HEK293 (cell line): ENCODE results near the gene ZSCAN9.

Experiments
- HIC1 ChIP-seq: fragments of 450-650 bp; formaldehyde crosslinking; IDR thresholded peaks from 2 replicates; pipeline ENCODE4 v1.5.1; 2016; ENCODE audit warnings: missing biosample characterization, missing genetic modification characterization
- HOXC10 ChIP-seq: sonication (generic); formaldehyde crosslinking; IDR thresholded peaks from 2 replicates; pipeline ENCODE4 v1.8.1; 2023; ENCODE audit warnings: mild to moderate bottlenecking, missing genetic modification reagents
- KLF10 ChIP-seq: fragments of 450-650 bp; IDR thresholded peaks from 2 replicates; pipeline ENCODE4 v1.5.1; 2018; ENCODE audit warnings: missing biosample characterization, mild to moderate bottlenecking, missing genetic modification characterization
- KLF16 ChIP-seq: fragments of 450-650 bp; formaldehyde crosslinking; IDR thresholded peaks from 2 replicates; pipeline ENCODE4 v1.5.1; 2017; ENCODE audit warnings: missing biosample characterization, missing genetic modification characterization
- MZF1 ChIP-seq: fragments of 450-650 bp; formaldehyde crosslinking; IDR thresholded peaks from 2 replicates; pipeline ENCODE4 v1.5.1; 2017; ENCODE audit warnings: missing biosample characterization, missing genetic modification characterization, borderline replicate concordance
- SP7 ChIP-seq: fragments of 450-650 bp; formaldehyde crosslinking; IDR thresholded peaks from 2 replicates; pipeline ENCODE4 v1.5.1; 2016; ENCODE audit warnings: missing biosample characterization, missing genetic modification characterization
- TRIM28 ChIP-seq: IDR thresholded peaks from 2 replicates; pipeline ENCODE4 v1.6.1; 2011; ENCODE audit warnings: low read length, control low read depth, borderline replicate concordance
- ZBTB10 ChIP-seq: fragments of 450-650 bp; formaldehyde crosslinking; IDR thresholded peaks from 2 replicates; pipeline ENCODE4 v1.5.1; 2016; ENCODE audit warnings: missing biosample characterization, missing genetic modification characterization
- ZEB2 ChIP-seq: fragments of 450-650 bp; formaldehyde crosslinking; IDR thresholded peaks from 2 replicates; pipeline ENCODE4 v1.5.1; 2016; ENCODE audit warnings: missing biosample characterization, missing genetic modification characterization
- ZFP69B ChIP-seq: fragments of 450-650 bp; formaldehyde crosslinking; IDR thresholded peaks from 2 replicates; pipeline ENCODE4 v1.5.1; 2016; ENCODE audit warnings: missing biosample characterization, missing genetic modification characterization
- ZNF133 ChIP-seq: fragments of 450-650 bp; formaldehyde crosslinking; IDR thresholded peaks from 2 replicates; pipeline ENCODE4 v1.5.1; 2016; ENCODE audit warnings: missing biosample characterization, missing genetic modification characterization
- ZNF24 ChIP-seq: fragments of 450-650 bp; formaldehyde crosslinking; IDR thresholded peaks from 2 replicates; pipeline ENCODE4 v1.5.1; 2016; ENCODE audit warnings: missing biosample characterization, missing genetic modification characterization
- ZNF473 ChIP-seq: fragments of 450-650 bp; formaldehyde crosslinking; IDR thresholded peaks from 2 replicates; pipeline ENCODE4 v1.5.1; 2017; ENCODE audit warnings: missing biosample characterization, missing genetic modification characterization
- ZNF530 ChIP-seq: fragments of 450-650 bp; formaldehyde crosslinking; IDR thresholded peaks from 2 replicates; pipeline ENCODE4 v1.5.1; 2016; ENCODE audit warnings: low read depth, missing biosample characterization, missing genetic modification characterization
- ZNF549 ChIP-seq: fragments of 450-650 bp; IDR thresholded peaks from 2 replicates; pipeline ENCODE4 v1.5.1; 2018; ENCODE audit warnings: missing biosample characterization, missing genetic modification characterization, mild to moderate bottlenecking, inconsistent platforms, moderate library complexity
- ZNF585B ChIP-seq: fragments of 450-650 bp; formaldehyde crosslinking; IDR thresholded peaks from 2 replicates; pipeline ENCODE4 v1.5.1; 2016; ENCODE audit warnings: missing biosample characterization, missing genetic modification characterization
- ZNF596 ChIP-seq: fragments of 450-650 bp; IDR thresholded peaks from 2 replicates; pipeline ENCODE4 v1.5.0; 2018; ENCODE audit warnings: missing biosample characterization, mild to moderate bottlenecking, missing genetic modification characterization, moderate library complexity
- ZNF626 ChIP-seq: fragments of 450-650 bp; sonication (Bioruptor Pico); formaldehyde crosslinking; IDR thresholded peaks from 2 replicates; pipeline ENCODE4 v1.5.1; 2018; ENCODE audit warnings: missing biosample characterization, missing genetic modification characterization, inconsistent platforms
- ZNF664 ChIP-seq: fragments of 450-650 bp; formaldehyde crosslinking; IDR thresholded peaks from 2 replicates; pipeline ENCODE4 v1.5.1; 2016; ENCODE audit warnings: missing biosample characterization, missing genetic modification characterization
- ZNF76 ChIP-seq: fragments of 450-650 bp; formaldehyde crosslinking; IDR thresholded peaks from 2 replicates; pipeline ENCODE4; 2016; ENCODE audit warnings: low read depth, missing biosample characterization, missing genetic modification characterization, borderline replicate concordance
- ZNF768 ChIP-seq: fragments of 450-650 bp; formaldehyde crosslinking; IDR thresholded peaks from 2 replicates; pipeline ENCODE4 v1.5.1; 2018; ENCODE audit warnings: missing biosample characterization, mild to moderate bottlenecking, missing genetic modification characterization
- ZNF791 ChIP-seq: fragments of 450-650 bp; formaldehyde crosslinking; IDR thresholded peaks from 2 replicates; pipeline ENCODE4 v1.5.1; 2016; ENCODE audit warnings: missing biosample characterization, missing genetic modification characterization
- ZNF837 ChIP-seq: fragments of 450-650 bp; formaldehyde crosslinking; IDR thresholded peaks from 2 replicates; pipeline ENCODE4 v1.5.1; 2016; ENCODE audit warnings: missing biosample characterization, missing genetic modification characterization
- TF ChIP-seq, protein P1 (sequence below): fragments of 450-650 bp; formaldehyde crosslinking; IDR thresholded peaks from 2 replicates; pipeline ENCODE4 v1.5.1; 2017; ENCODE audit warnings: missing biosample characterization, missing genetic modification characterization
- TF ChIP-seq, protein P2 (sequence below): fragments of 450-650 bp; formaldehyde crosslinking; IDR thresholded peaks from 2 replicates; pipeline ENCODE4 v1.5.1; 2016; ENCODE audit warnings: missing biosample characterization, missing genetic modification characterization
- TF ChIP-seq, protein P3 (sequence below): fragments of 450-650 bp; formaldehyde crosslinking; IDR thresholded peaks from 2 replicates; pipeline ENCODE4 v1.5.1; 2016; ENCODE audit warnings: missing biosample characterization, missing genetic modification characterization

Gene ZSCAN9

DNA sequence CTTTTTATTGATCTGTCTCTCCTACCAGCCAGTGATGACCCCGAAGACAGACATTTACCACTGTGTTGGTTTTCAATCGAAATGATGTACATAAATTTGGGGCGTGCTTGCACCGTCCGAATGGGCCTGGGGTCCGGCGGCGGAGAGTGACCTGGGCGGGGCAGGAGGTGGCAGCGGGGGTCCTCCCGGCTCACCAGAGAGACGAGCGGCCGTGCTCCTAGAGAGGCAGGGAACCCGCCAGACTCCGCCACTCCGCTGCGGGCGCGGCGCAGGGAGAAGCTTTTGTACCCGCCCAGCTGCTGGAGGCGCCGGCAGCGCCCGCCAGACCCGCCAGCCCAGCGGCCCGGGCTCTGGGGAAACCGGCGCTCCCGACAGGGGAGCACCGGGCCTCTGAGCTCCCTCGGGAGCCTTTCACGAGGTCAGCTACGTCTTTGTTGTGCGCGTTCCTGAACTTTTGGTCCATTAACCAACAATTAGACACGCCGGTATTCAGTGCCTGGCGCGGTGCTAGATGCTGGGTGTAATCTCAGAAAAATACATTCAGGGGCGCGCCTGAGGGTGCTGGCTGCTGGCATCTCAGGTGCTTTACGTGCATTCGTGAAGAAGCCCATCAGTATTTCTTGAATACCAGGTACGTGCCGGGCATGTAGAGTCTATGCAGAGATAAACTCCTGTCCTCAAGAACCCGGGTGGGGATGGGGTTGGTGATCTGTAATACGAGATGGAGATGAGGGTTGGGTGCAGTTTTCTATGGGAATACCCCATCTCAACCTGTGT lies 56.4 kb downstream of the ZSCAN9 start, which contains the start of gene PGBD1 (continued):
- TF ChIP-seq ZBTB10 (tag by site-specific recombination) (peak; percentile 29; the same call in 1 of the 2 replicates), MZF1 (no peak), KLF16 (no peak), ZNF837 (tag by site-specific recombination) (no peak), ZNF76 (0 out of 2 replicates have a peak, but pooled peaks have one; percentile 36), ZNF530 (tag by site-specific recombination) (no peak), ZNF549 (tag by site-specific recombination) (no peak), ZNF768 (tag by site-specific recombination) (no peak), KLF10 (peak; percentile 31; the same call in 1 of the 2 replicates), ZNF626 (tag by site-specific recombination) (no peak), ZNF473 (no peak), ZNF133 (no peak), ZNF585B (tag by site-specific recombination) (no peak), ZNF24 (tag by site-specific recombination) (0 out of 2 replicates have a peak, but pooled peaks have one; percentile 40), ZFP69B (tag by site-specific recombination) (no peak), ZNF596 (tag by site-specific recombination) (no peak), SP7 (tag by site-specific recombination) (peak; percentile 48; the same call in 1 of the 2 replicates), ZEB2 (tag by site-specific recombination) (no peak), HOXC10 (CRISPR knock-in tag) (no peak), ZNF791 (no peak), HIC1 (tag by site-specific recombination) (0 out of 2 replicates have a peak, but pooled peaks have one; percentile 48), TRIM28 (no peak), ZNF664 (tag by site-specific recombination) (no peak)
- TF ChIP-seq, protein P1, sequence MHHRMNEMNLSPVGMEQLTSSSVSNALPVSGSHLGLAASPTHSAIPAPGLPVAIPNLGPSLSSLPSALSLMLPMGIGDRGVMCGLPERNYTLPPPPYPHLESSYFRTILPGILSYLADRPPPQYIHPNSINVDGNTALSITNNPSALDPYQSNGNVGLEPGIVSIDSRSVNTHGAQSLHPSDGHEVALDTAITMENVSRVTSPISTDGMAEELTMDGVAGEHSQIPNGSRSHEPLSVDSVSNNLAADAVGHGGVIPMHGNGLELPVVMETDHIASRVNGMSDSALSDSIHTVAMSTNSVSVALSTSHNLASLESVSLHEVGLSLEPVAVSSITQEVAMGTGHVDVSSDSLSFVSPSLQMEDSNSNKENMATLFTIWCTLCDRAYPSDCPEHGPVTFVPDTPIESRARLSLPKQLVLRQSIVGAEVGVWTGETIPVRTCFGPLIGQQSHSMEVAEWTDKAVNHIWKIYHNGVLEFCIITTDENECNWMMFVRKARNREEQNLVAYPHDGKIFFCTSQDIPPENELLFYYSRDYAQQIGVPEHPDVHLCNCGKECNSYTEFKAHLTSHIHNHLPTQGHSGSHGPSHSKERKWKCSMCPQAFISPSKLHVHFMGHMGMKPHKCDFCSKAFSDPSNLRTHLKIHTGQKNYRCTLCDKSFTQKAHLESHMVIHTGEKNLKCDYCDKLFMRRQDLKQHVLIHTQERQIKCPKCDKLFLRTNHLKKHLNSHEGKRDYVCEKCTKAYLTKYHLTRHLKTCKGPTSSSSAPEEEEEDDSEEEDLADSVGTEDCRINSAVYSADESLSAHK = no peak
- TF ChIP-seq, protein P2, sequence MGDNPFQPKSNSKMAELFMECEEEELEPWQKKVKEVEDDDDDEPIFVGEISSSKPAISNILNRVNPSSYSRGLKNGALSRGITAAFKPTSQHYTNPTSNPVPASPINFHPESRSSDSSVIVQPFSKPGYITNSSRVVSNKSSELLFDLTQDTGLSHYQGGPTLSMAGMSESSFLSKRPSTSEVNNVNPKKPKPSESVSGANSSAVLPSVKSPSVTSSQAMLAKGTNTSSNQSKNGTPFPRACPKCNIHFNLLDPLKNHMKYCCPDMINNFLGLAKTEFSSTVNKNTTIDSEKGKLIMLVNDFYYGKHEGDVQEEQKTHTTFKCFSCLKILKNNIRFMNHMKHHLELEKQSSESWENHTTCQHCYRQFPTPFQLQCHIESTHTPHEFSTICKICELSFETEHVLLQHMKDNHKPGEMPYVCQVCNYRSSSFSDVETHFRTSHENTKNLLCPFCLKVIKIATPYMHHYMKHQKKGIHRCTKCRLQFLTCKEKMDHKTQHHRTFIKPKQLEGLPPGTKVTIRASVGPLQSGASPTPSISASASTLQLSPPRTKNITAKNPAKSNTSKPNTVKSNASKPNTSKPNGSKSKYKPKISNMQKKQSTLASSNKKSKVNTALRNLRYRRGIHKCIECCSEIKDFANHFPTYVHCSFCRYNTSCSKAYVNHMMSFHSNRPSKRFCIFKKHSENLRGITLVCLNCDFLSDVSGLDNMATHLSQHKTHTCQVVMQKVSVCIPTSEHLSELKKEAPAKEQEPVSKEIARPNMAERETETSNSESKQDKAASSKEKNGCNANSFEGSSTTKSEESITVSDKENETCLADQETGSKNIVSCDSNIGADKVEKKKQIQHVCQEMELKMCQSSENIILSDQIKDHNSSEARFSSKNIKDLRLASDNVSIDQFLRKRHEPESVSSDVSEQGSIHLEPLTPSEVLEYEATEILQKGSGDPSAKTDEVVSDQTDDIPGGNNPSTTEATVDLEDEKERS (tag by site-specific recombination) = no peak
- TF ChIP-seq, protein P3, sequence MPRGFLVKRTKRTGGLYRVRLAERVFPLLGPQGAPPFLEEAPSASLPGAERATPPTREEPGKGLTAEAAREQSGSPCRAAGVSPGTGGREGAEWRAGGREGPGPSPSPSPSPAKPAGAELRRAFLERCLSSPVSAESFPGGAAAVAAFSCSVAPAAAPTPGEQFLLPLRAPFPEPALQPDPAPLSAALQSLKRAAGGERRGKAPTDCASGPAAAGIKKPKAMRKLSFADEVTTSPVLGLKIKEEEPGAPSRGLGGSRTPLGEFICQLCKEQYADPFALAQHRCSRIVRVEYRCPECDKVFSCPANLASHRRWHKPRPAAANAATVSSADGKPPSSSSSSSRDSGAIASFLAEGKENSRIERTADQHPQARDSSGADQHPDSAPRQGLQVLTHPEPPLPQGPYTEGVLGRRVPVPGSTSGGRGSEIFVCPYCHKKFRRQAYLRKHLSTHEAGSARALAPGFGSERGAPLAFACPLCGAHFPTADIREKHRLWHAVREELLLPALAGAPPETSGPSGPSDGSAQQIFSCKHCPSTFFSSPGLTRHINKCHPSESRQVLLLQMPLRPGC = peak; percentile 35; the same call in 1 of the 2 replicates
